Smooth muscle cell (in vitro differentiated cells): ENCODE data around the gene SDK2. TPM values are rescaled to one million over a fixed set of nuclear protein-coding genes. Genes with fewer than 3 reads are reported as not detected.

Source experiments
- DNase-seq: peaks from one replicate; lab custom pipeline; 2025; ENCODE audit not compliant: unreplicated experiment; lab: John Stamatoyannopoulos, UW
- H2AFZ ChIP-seq: fragments of 200-600 bp; sonication (generic); 2 replicates; pipeline ENCODE4 v1.6.0; 2016; ENCODE audit warnings: antibody characterized with exemption, low read depth, mild to moderate bottlenecking
- H3F3A ChIP-seq: fragments of 200-600 bp; sonication (generic); 2 replicates; pipeline ENCODE4 v1.6.0; 2017; ENCODE audit warnings: antibody characterized with exemption, low read depth
- H3K27ac ChIP-seq: fragments of 200-600 bp; sonication (generic); 2 replicates; pipeline ENCODE4 v1.5.1; 2016; ENCODE audit warnings: low read depth, mild to moderate bottlenecking
- H3K27me3 ChIP-seq: fragments of 200-600 bp; sonication (generic); 2 replicates; pipeline ENCODE4 v1.6.1; 2016; ENCODE audit warnings: low read depth, mild to moderate bottlenecking
- H3K36me3 ChIP-seq: fragments of 200-600 bp; sonication (generic); 2 replicates; pipeline ENCODE4 v1.5.1; 2016; ENCODE audit warnings: low read depth
- H3K4me1 ChIP-seq: fragments of 200-600 bp; sonication (generic); 2 replicates; pipeline ENCODE4 v1.5.1; 2016; ENCODE audit warnings: low read depth
- H3K4me2 ChIP-seq: fragments of 200-600 bp; sonication (generic); 2 replicates; pipeline ENCODE4 v1.6.0; 2016; ENCODE audit warnings: mild to moderate bottlenecking
- H3K4me3 ChIP-seq: fragments of 200-600 bp; sonication (generic); 2 replicates; pipeline ENCODE4 v1.5.1; 2016; ENCODE audit warnings: mild to moderate bottlenecking
- H3K79me2 ChIP-seq: fragments of 200-600 bp; sonication (generic); 2 replicates; pipeline ENCODE4 v1.6.0; 2016; ENCODE audit warnings: low read depth, mild to moderate bottlenecking
- H3K9ac ChIP-seq: fragments of 200-600 bp; sonication (generic); 2 replicates; pipeline ENCODE4 v1.6.0; 2016; ENCODE audit warnings: low read depth
- H3K9me3 ChIP-seq: fragments of 200-600 bp; sonication (generic); replicated peaks from 2 replicates; pipeline ENCODE4 v1.5.1; 2016; ENCODE audit warnings: low read depth
- H4K20me1 ChIP-seq: fragments of 200-600 bp; sonication (generic); 2 replicates; pipeline ENCODE4 v1.6.0; 2016; ENCODE audit warnings: low read depth
- WGBS: methylation state at CpG from one replicate; pipeline ENCODE4 v1.1.7; 2016; ENCODE audit warnings: low lambda C conversion rate; 5-methylcytosine and 5-hydroxymethylcytosine counted together
- polyA plus RNA-seq: library from polyadenylated mRNA; unstranded; fragments of >200 nt; fragmentation: Nextera tagmentation; extraction: Ambion mirVana; gene quantifications from 2 replicates; pipeline ENCODE4 v1.2.1, GENCODE V29; 2016
- total RNA-seq: library from RNA; depleted of rRNA; stranded (reverse); fragments of >200 nt; gene quantifications from 2 replicates; pipeline ENCODE4 v1.2.3, GENCODE V29; 2014
- TF ChIP-seq, protein P1 (sequence below): fragments of 200-600 bp; sonication (generic); IDR thresholded peaks from 2 replicates; pipeline ENCODE4 v1.5.1; 2017; ENCODE audit warnings: borderline replicate concordance, mild to moderate bottlenecking, antibody characterized with exemption; ENCODE audit not compliant: insufficient read depth, poor library complexity, severe bottlenecking

Gene SDK2
- total and polyA plus RNA-seq, 2 experiments from 2014 or later: 4.6 to 6.5 TPM

DNA sequence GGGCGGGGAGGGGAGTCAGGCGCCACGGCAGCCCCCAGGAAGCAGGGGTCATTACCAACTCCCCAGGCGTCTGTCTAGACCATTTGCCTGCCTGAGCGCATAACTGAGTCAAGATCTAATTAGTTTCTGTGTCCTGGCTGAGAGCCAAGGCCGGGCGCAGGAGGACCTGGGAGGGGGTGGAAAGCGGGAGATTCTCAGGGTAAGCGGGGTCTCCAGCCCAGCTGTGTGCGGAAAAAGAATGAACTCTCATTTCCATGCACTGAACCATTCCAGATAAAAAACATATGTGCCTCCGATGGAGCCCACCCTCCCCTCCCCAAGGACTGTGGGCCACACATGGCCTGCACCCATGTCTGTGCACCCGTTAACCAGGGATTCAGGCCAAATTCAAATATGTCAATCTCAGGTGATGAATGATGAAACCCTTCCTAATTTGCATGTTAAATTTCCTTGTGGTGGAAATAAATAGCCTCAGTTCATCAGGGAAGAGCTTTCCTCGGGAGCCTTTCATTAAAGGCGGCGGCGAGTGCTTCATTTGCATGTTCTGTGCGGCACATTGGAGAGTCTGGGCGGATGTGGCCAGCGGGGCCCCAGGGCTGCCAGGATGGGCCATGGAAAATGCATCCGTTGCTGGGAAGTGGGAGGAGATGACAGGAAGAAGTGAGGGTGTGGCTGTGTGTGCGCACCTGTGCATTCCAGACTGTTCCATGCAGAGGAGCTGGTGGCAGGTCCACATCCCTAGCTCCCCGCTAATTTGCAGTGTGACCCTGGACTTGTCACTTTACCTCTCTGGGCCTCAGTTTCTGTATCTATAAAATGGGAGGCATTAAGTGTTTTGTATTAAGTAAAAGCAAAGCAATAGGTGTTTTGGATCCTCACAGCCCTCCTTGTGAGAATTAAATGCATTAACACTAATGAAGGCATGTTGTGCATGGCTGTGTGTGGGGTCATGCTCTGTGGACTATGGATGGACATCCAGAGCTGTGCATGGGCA lies 151.1 kb downstream of the SDK2 start:
- H3K9me3 ChIP-seq: no peaks in the 10 kb centered on the region
- H3F3A ChIP-seq: no peaks in the 10 kb centered on the region
- TF ChIP-seq, protein P1, sequence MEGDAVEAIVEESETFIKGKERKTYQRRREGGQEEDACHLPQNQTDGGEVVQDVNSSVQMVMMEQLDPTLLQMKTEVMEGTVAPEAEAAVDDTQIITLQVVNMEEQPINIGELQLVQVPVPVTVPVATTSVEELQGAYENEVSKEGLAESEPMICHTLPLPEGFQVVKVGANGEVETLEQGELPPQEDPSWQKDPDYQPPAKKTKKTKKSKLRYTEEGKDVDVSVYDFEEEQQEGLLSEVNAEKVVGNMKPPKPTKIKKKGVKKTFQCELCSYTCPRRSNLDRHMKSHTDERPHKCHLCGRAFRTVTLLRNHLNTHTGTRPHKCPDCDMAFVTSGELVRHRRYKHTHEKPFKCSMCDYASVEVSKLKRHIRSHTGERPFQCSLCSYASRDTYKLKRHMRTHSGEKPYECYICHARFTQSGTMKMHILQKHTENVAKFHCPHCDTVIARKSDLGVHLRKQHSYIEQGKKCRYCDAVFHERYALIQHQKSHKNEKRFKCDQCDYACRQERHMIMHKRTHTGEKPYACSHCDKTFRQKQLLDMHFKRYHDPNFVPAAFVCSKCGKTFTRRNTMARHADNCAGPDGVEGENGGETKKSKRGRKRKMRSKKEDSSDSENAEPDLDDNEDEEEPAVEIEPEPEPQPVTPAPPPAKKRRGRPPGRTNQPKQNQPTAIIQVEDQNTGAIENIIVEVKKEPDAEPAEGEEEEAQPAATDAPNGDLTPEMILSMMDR: no peak
- H3K36me3 ChIP-seq: no peaks in the 10 kb centered on the region
- H3K4me2 ChIP-seq: no peak overlapping the region
- no peaks in the 10 kb centered on the region for H3K27me3 ChIP-seq
- DNase-seq: no peak
- H3K4me1 ChIP-seq: no peaks in the 10 kb centered on the region
- no peaks in the 10 kb centered on the region for H3K79me2 ChIP-seq
- H3K27ac ChIP-seq: no peak overlapping the region
- 29% methylated on average over 22 of the region's 22 CpGs for WGBS
- no peak overlapping the region for H3K9ac ChIP-seq
- H3K4me3 ChIP-seq: no peak overlapping the region
- peaks cover 50% of the 10 kb centered on the region for H4K20me1 ChIP-seq
- no peak overlapping the region for H2AFZ ChIP-seq

DNA sequence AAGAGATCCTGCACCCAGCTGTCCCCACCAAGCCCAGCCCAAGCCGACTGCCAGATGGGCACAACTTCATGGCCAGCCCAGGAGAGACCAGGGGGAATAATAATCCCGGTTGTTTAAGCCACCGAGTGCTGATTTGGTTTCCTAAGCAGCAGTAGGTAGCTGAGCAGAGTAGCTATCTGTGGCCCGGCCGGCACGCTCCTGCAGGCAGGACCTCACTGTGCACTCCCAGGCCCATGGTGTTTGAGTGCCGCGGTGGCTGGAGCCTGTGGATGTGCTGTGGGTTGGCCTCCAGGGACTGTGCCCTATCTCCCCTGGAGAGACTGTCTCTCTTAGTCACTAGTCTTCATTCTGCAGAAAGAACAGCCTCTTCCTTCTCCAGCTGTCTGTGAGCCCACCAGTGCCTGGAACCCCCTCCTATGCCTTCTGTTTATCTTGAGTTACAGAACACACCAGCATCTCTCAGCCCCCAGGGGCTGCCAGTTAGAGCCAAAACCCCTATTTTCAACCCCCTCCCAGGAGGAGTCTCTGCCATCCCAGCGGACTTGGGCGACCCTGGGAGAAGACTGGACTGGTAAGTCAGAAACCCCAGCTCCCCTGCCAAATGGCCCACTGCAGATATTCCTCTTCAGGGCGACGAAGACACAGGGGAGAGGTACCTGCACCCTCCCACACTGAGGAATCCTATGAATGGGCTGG lies 152.0 kb downstream of the SDK2 start:
- no peaks in the 10 kb centered on the region for H3K79me2 ChIP-seq
- TF ChIP-seq, protein P1: no peak
- H3K9me3 ChIP-seq: no peaks in the 10 kb centered on the region
- H3K27me3 ChIP-seq: no peaks in the 10 kb centered on the region
- peaks cover 50% of the 10 kb centered on the region for H4K20me1 ChIP-seq
- no peak overlapping the region for H3K9ac ChIP-seq
- no peak overlapping the region for H2AFZ ChIP-seq
- no peak overlapping the region for H3K4me3 ChIP-seq
- 56% methylated on average over 12 of the region's 12 CpGs for WGBS
- no peaks in the 10 kb centered on the region for H3K4me1 ChIP-seq
- H3K27ac ChIP-seq: no peak overlapping the region
- no peak overlapping the region for H3K4me2 ChIP-seq
- H3F3A ChIP-seq: no peaks in the 10 kb centered on the region
- no peaks in the 10 kb centered on the region for H3K36me3 ChIP-seq
- no peak for DNase-seq

- Histone ChIP-seq H4K20me1 (peaks cover 50% of the 10 kb centered on the region), H3K4me2 (no peak overlapping the region), H3K9me3 (no peaks in the 10 kb centered on the region), H2AFZ (no peak overlapping the region), H3K4me3 (no peak overlapping the region), H3K9ac (no peak overlapping the region), H3K27ac (no peak overlapping the region), H3K36me3 (no peaks in the 10 kb centered on the region), H3K27me3 (no peaks in the 10 kb centered on the region), H3K4me1 (no peaks in the 10 kb centered on the region), H3K79me2 (no peaks in the 10 kb centered on the region), H3F3A (no peaks in the 10 kb centered on the region)
- 96% methylated on average over 9 of the region's 9 CpGs for WGBS
- no peak for DNase-seq
- TF ChIP-seq, protein P1: no peak
Observed at GRCh38 chr17:73491648-73492047, 152.6 kb downstream of the SDK2 start.
